Measurements from ENCODE around the gene MCC.

GRCh38 chr5:113387844-113388243, 100.4 kb downstream of the MCC start:
- TF ChIP-seq, protein P1, sequence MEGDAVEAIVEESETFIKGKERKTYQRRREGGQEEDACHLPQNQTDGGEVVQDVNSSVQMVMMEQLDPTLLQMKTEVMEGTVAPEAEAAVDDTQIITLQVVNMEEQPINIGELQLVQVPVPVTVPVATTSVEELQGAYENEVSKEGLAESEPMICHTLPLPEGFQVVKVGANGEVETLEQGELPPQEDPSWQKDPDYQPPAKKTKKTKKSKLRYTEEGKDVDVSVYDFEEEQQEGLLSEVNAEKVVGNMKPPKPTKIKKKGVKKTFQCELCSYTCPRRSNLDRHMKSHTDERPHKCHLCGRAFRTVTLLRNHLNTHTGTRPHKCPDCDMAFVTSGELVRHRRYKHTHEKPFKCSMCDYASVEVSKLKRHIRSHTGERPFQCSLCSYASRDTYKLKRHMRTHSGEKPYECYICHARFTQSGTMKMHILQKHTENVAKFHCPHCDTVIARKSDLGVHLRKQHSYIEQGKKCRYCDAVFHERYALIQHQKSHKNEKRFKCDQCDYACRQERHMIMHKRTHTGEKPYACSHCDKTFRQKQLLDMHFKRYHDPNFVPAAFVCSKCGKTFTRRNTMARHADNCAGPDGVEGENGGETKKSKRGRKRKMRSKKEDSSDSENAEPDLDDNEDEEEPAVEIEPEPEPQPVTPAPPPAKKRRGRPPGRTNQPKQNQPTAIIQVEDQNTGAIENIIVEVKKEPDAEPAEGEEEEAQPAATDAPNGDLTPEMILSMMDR (conservative IDR thresholded peaks at IDR 0.05; ENCODE audit: low read depth, low read length) = no peak
- no peak for TF ChIP-seq EZH2 (IDR thresholded peaks at IDR 0.05; ENCODE audit: borderline replicate concordance, low read depth, low read length, poor library complexity, severe bottlenecking)

Measured in A673 (cell line).